ENCODE measurements around the gene SEMA4D.

SEMA4D gene

DNA sequence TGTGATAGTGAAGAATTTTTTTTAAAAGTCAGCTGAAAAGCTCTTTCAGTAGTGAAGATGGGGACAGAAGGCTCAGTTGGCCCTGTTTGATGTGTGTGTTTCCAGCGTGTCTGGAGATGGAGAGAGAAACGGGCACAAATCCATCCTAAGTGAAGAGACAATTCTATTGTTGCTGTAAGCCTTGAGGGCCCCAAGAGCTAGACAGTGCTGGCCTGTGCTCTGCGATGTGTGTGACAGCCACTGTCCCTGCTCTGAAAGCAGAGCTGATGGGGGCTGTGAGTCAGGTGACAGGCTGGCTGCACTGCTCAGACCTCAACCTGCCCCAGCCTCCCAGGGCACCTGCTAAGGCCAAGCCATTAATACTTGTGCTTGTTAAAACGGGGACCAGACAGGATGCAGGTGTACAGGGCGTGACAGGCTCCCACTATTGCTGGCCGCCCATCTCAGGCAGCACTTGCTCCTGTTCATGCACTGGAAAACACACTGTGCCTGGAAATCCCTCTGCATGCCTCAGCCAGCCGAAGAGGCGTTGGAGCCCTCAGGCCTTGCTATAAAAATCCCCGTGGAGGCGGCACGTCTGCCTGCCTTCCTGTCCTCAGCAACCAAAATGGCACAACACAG is 44.6 kb upstream of the SEMA4D start:
- no peak overlapping the region for H3K4me3 ChIP-seq (ENCODE audit: low read depth, low read length)
- TF ChIP-seq, protein P1, sequence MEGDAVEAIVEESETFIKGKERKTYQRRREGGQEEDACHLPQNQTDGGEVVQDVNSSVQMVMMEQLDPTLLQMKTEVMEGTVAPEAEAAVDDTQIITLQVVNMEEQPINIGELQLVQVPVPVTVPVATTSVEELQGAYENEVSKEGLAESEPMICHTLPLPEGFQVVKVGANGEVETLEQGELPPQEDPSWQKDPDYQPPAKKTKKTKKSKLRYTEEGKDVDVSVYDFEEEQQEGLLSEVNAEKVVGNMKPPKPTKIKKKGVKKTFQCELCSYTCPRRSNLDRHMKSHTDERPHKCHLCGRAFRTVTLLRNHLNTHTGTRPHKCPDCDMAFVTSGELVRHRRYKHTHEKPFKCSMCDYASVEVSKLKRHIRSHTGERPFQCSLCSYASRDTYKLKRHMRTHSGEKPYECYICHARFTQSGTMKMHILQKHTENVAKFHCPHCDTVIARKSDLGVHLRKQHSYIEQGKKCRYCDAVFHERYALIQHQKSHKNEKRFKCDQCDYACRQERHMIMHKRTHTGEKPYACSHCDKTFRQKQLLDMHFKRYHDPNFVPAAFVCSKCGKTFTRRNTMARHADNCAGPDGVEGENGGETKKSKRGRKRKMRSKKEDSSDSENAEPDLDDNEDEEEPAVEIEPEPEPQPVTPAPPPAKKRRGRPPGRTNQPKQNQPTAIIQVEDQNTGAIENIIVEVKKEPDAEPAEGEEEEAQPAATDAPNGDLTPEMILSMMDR (IDR thresholded peaks at IDR 0.05; ENCODE audit: low read depth, low read length) = no peak
- no peak for DNase-seq (ENCODE audit: low read depth, low spot score)
- in situ Hi-C loops (cut with HindIII; ENCODE audit: low sequenced_read_pairs) = no loop called here

DNA sequence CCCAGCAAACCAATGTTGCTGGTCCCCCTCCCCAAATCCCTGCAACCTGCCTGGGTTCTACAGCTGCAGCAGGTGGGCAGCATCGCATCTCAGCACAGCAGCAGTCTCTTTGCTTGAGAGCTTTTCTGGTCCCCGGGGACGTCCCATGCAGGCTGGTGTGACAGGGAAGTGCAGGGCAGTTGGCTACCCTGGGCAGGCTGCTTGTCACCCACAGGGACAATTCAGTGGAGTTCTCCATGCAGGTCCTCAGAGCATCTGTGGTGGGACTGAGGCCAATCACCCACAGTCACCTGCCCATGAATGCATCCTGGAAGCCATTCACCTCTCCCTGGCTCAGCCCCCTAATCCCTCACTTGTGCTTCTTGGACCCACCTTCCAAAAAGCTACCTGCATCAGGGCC is 43.9 kb upstream of the SEMA4D start:
- no peak for DNase-seq (ENCODE audit: low read depth, low spot score)
- H3K4me3 ChIP-seq (ENCODE audit: low read depth, low read length) = no peak overlapping the region
- in situ Hi-C loops (cut with HindIII; ENCODE audit: low sequenced_read_pairs) = no loop called here
- TF ChIP-seq, protein P1 (IDR thresholded peaks at IDR 0.05; ENCODE audit: low read depth, low read length) = no peak

DNA sequence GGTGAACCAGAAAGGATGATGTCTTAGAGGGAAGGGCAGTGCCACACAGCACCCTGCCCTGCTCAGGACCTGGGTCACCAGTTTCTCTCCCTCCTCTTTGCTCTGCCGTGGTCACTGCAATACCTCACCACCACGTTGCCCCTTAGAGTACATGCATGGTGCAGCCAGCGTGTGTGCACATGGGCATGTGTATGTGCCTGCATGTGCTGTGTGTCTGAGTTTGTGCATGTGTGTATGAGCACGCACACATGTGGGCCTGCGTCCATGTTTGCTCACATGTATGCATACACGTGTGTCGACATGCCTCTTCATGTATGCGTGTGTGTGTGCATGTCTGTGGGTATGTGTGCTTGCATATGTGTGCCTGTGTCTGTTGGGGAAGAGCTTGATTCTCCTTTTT is 41.5 kb upstream of the SEMA4D start:
- no peak overlapping the region for H3K4me3 ChIP-seq (ENCODE audit: low read depth, low read length)
- in situ Hi-C loops (cut with HindIII; ENCODE audit: low sequenced_read_pairs) = no loop called here
- TF ChIP-seq, protein P1 (IDR thresholded peaks at IDR 0.05; ENCODE audit: low read depth, low read length) = no peak
- DNase-seq (ENCODE audit: low read depth, low spot score) = no peak

DNA sequence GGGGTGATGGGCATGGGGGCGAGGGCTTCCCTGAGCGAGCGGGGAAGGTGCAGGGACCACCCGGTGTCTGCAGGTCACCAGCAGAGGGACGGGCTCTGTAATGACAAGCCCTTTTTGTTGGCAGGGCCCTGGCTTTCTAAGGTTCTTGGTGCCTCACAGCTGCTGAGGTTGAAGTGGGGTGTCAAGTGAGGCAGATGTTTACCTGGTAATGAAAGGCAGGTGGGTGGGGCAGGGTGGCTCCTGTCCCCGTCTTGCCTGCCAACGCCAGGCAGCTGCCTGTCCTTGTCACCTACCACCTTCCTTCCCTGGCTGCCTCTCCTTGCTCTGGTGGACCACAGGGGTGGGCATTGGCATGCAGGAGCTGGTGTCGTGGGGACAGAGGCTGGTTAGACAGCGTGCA is 41.0 kb upstream of the SEMA4D start:
- no peak overlapping the region for H3K4me3 ChIP-seq (ENCODE audit: low read depth, low read length)
- no peak for DNase-seq (ENCODE audit: low read depth, low spot score)
- TF ChIP-seq, protein P1 (IDR thresholded peaks at IDR 0.05; ENCODE audit: low read depth, low read length) = no peak
- in situ Hi-C loops (cut with HindIII; ENCODE audit: low sequenced_read_pairs) = no loop called here

- H3K4me3 ChIP-seq (ENCODE audit: low read depth, low read length) = no peak overlapping the region
- TF ChIP-seq, protein P1 (IDR thresholded peaks at IDR 0.05; ENCODE audit: low read depth, low read length) = no peak
- no peak for DNase-seq (ENCODE audit: low read depth, low spot score)
- in situ Hi-C loops (cut with HindIII; ENCODE audit: low sequenced_read_pairs) = no loop called here
Observed at GRCh38 chr9:89537166-89537565, 39.3 kb upstream of the SEMA4D start.

- in situ Hi-C loops (cut with HindIII; ENCODE audit: low sequenced_read_pairs) = no loop called here
- TF ChIP-seq, protein P1 (IDR thresholded peaks at IDR 0.05; ENCODE audit: low read depth, low read length) = no peak
- no peak overlapping the region for H3K4me3 ChIP-seq (ENCODE audit: low read depth, low read length)
- no peak for DNase-seq (ENCODE audit: low read depth, low spot score)
Observed at GRCh38 chr9:89536600-89536999, 38.7 kb upstream of the SEMA4D start.

All from astrocyte of the spinal cord (primary cell).